ENCODE measurements around the gene PPFIBP1.
"Not testable (repeated sequence)": the region's sequence is repeated elsewhere in the genome, so short reads cannot be mapped to it uniquely, and the experiment has no call there.

The PPFIBP1 gene

GRCh38 chr12:27591698-27592097 lies 67.7 kb downstream of the PPFIBP1 start:
- not testable (repeated sequence) for H3K27me3 Mint-ChIP-seq; H3K4me3 Mint-ChIP-seq; ATAC-seq (replicated peaks); DNase-seq; H3K27ac Mint-ChIP-seq; H3K9me3 Mint-ChIP-seq
- Mint-ChIP-seq H3K4me1 (peaks cover 15 to 35% of the 10 kb centered on the region in 2 donors), H3K36me3 (peaks cover 13 to 19% of the 10 kb centered on the region in 2 donors)

GRCh38 chr12:27592548-27592947 lies 68.5 kb downstream of the PPFIBP1 start:
- DNase-seq = no peak
- ATAC-seq (replicated peaks) = no peak
- Mint-ChIP-seq H3K36me3 (peaks cover 17 to 21% of the 10 kb centered on the region in 2 donors), H3K4me3 (no peak overlapping the region), H3K27ac (no peak overlapping the region), H3K27me3 (no peaks in the 10 kb centered on the region), H3K9me3 (no peaks in the 10 kb centered on the region), H3K4me1 (peaks cover 17 to 36% of the 10 kb centered on the region in 2 donors)

DNA sequence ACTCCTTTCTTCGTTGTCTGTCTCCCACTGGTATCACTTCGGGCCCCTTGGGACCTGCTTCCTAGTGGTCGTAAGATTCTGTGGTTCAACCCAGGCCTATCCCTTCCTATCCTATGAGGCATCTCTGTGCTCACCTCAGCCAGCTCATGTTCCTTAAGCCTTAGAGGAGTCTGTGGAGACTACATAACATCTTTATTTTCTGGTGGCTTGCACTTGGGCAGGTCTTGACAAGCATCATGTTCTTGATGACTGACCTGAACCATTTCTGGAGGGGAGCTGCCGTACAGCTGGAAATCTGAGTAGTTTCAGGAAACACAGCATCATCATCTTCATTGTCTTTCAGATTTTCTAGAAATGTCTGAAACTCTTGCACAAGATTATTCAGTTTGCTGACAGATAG lies 69.3 kb downstream of the PPFIBP1 start:
- peaks cover 12 to 28% of the 10 kb centered on the region in 2 donors for H3K4me1 Mint-ChIP-seq
- peaks cover 20 to 25% of the 10 kb centered on the region in 2 donors for H3K36me3 Mint-ChIP-seq
- H3K27me3 Mint-ChIP-seq = no peaks in the 10 kb centered on the region
- no peak overlapping the region for H3K4me3 Mint-ChIP-seq
- ATAC-seq (replicated peaks) (no peak), DNase-seq (no peak)
- H3K27ac Mint-ChIP-seq = no peak overlapping the region
- H3K9me3 Mint-ChIP-seq = peaks cover 0 to 3% of the 10 kb centered on the region in 2 donors

DNA sequence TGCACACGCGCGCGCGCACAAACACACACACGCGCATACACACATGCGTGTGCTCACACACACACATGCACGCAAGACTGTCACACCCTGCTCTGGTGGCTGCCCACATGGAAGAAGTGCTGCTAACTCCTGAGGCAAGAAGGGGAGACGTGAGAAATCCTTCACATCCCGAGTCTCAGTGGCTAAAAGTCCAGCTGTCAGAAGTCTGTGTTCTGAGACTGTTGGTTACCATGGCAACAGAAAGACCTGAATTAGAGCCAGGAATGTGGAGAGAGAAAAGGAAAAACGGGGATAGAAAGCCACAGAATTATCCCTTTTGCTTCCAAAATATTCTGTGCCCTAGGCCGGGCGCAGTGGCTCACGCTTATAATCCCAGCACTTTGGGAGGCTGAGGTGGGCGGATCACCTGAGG lies 71.2 kb downstream of the PPFIBP1 start:
- H3K27ac Mint-ChIP-seq = no peak overlapping the region
- H3K36me3 Mint-ChIP-seq = peaks cover 24 to 29% of the 10 kb centered on the region in 2 donors
- no peak for ATAC-seq (replicated peaks)
- peaks cover 0 to 4% of the 10 kb centered on the region in 2 donors for H3K9me3 Mint-ChIP-seq
- H3K4me1 Mint-ChIP-seq = peaks cover 12 to 28% of the 10 kb centered on the region in 2 donors
- H3K27me3 Mint-ChIP-seq = no peaks in the 10 kb centered on the region
- DNase-seq = no peak
- no peak overlapping the region for H3K4me3 Mint-ChIP-seq

GRCh38 chr12:27598866-27599265 lies 74.9 kb downstream of the PPFIBP1 start:
- Mint-ChIP-seq H3K4me1 (peaks cover 7 to 21% of the 10 kb centered on the region in 2 donors), H3K36me3 (peaks cover 17 to 21% of the 10 kb centered on the region in 2 donors)
- not testable (repeated sequence) for H3K4me3 Mint-ChIP-seq; H3K9me3 Mint-ChIP-seq; H3K27ac Mint-ChIP-seq; DNase-seq; H3K27me3 Mint-ChIP-seq; ATAC-seq (replicated peaks)

DNA sequence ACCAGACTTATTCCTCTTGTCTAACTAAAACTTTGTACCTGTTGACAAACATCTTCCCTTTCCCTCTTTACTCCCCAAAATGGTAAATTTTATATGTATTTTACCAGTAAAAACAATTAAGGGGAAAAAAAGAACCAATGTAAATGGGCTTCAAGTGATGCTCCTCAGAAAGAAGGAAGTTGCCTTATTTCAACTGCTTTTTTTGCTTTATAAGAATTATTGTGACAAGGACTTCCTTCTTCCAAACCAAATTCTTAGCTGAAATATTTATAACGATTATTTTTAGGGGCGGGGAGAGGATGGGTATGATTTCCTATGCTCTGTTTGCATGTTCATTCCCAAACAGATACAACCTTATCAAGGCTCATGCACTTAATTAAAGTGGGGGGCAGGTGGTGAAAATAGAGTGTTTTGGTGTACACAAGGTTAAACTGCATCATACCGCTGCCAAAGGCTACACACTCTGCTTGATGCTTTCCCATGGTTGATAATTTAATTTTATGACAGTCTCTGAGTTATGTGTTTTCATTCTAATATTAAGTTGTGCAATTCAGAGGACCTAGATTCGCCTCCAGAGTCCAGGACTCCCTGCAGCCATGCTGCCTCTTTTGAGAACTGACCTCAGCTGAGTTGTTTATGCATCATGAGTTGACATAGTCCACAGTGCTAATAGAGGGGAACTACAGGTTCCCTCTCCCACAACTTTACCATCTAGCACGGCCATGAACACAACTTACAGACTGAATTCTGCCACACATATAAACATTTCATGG lies 77.2 kb downstream of the PPFIBP1 start:
- Mint-ChIP-seq H3K27ac (peak overlapping the region; percentile 72), H3K36me3 (peaks cover 22 to 24% of the 10 kb centered on the region in 2 donors), H3K4me1 (peaks cover 4 to 21% of the 10 kb centered on the region in 2 donors)
- not testable (repeated sequence) for DNase-seq; ATAC-seq (replicated peaks); H3K9me3 Mint-ChIP-seq; H3K27me3 Mint-ChIP-seq; H3K4me3 Mint-ChIP-seq

DNA sequence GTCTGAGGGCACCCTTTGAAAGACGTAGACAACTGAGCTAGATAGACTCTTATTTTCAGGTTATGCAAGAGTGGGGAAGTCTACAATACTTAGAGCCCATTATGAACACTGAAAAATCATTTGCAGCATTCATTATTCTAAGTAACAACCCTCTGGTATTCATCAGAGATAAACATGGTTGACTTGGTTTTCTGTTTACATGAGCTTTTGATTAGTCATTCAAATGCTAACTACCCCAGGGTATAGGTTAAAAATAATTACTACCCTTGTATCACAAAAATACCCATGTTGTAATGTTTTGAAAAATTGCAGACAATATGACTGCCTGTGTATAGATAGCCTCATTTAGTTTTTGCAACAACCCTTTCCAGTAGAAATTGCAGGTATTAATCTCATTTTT lies 78.5 kb downstream of the PPFIBP1 start:
- H3K4me3 Mint-ChIP-seq = no peak overlapping the region
- peaks cover 17 to 18% of the 10 kb centered on the region in 2 donors for H3K36me3 Mint-ChIP-seq
- H3K4me1 Mint-ChIP-seq = peaks cover 5 to 22% of the 10 kb centered on the region in 2 donors
- ATAC-seq (replicated peaks) (no peak), DNase-seq (no peak)
- no peak overlapping the region for H3K27ac Mint-ChIP-seq
- no peaks in the 10 kb centered on the region for H3K27me3 Mint-ChIP-seq
- peaks cover 4 to 9% of the 10 kb centered on the region in 2 donors for H3K9me3 Mint-ChIP-seq

- no peak overlapping the region for H3K4me3 Mint-ChIP-seq
- H3K27me3 Mint-ChIP-seq = no peaks in the 10 kb centered on the region
- DNase-seq = no peak
- peaks cover 16% of the 10 kb centered on the region in 2 donors for H3K36me3 Mint-ChIP-seq
- ATAC-seq (replicated peaks) = no peak
- H3K9me3 Mint-ChIP-seq = peaks cover 4 to 8% of the 10 kb centered on the region in 2 donors
- no peak overlapping the region for H3K27ac Mint-ChIP-seq
- H3K4me1 Mint-ChIP-seq = peaks cover 8 to 26% of the 10 kb centered on the region in 2 donors
Observed at GRCh38 chr12:27604431-27604830, 80.4 kb downstream of the PPFIBP1 start.

DNA sequence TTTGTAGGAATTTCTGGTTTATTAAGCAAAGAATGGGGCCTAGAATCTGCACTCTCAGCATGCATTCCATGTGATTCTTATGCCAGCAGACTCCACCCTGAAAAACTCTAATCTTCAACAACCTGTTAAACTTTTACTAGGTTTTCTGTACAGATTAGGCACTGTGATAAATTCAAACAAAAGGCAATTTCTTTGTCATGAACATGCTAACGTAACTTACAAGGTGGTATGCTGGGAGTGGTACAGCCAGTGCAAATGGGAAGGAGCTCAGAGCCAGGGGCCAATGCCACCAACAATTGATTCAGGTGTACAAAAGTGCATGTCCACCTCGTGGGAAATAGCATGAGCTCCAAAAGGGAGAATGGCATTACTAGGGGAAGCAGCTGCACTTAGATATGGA lies 83.0 kb downstream of the PPFIBP1 start:
- DNase-seq (no peak), ATAC-seq (replicated peaks) (no peak)
- Mint-ChIP-seq H3K4me3 (no peak overlapping the region), H3K9me3 (peaks cover 4 to 8% of the 10 kb centered on the region in 2 donors), H3K36me3 (peaks cover 18 to 21% of the 10 kb centered on the region in 2 donors), H3K27me3 (no peaks in the 10 kb centered on the region), H3K27ac (no peak overlapping the region), H3K4me1 (peaks cover 10 to 12% of the 10 kb centered on the region in 2 donors)

- no peak for ATAC-seq (replicated peaks)
- Mint-ChIP-seq H3K4me3 (no peak overlapping the region), H3K36me3 (peaks cover 18 to 21% of the 10 kb centered on the region in 2 donors), H3K27me3 (no peaks in the 10 kb centered on the region), H3K27ac (no peak overlapping the region), H3K9me3 (peaks cover 4 to 8% of the 10 kb centered on the region in 2 donors), H3K4me1 (peaks cover 10 to 12% of the 10 kb centered on the region in 2 donors)
- no peak for DNase-seq
Observed at GRCh38 chr12:27607591-27607990, 83.6 kb downstream of the PPFIBP1 start.

GRCh38 chr12:27608890-27609289 lies 84.9 kb downstream of the PPFIBP1 start:
- ATAC-seq (replicated peaks) (no peak), DNase-seq (no peak)
- no peak overlapping the region for H3K4me3 Mint-ChIP-seq
- no peaks in the 10 kb centered on the region for H3K27me3 Mint-ChIP-seq
- peaks cover 10 to 12% of the 10 kb centered on the region in 2 donors for H3K4me1 Mint-ChIP-seq
- peaks cover 4 to 7% of the 10 kb centered on the region in 2 donors for H3K9me3 Mint-ChIP-seq
- no peak overlapping the region for H3K27ac Mint-ChIP-seq
- peaks cover 18 to 21% of the 10 kb centered on the region in 2 donors for H3K36me3 Mint-ChIP-seq

DNA sequence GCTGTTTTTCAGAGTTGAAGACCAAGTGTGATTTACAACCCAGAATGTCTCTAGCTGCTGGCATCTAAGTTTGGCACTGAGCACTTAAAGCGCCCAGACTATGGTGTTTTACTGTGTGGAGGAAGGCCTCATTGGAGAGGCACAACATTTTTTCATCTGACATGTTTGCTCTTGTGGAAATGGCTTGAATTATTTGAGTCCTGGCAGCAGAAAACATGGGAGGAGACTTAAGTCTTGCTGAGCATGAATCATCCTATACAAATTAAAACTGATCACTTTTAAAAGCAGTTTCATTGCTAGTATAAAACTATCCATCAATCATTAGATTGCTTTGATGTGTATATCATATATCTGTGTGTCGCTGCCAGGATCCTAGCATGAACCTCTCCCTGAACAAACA lies 86.4 kb downstream of the PPFIBP1 start:
- Mint-ChIP-seq H3K36me3 (peaks cover 13 to 17% of the 10 kb centered on the region in 2 donors), H3K27me3 (no peaks in the 10 kb centered on the region), H3K9me3 (peaks cover 0 to 3% of the 10 kb centered on the region in 2 donors), H3K4me1 (peaks cover 10 to 12% of the 10 kb centered on the region in 2 donors), H3K27ac (no peak overlapping the region), H3K4me3 (no peak overlapping the region)
- DNase-seq = no peak
- ATAC-seq (replicated peaks) = no peak

- no peak for DNase-seq
- Mint-ChIP-seq H3K4me3 (no peak overlapping the region), H3K27me3 (no peaks in the 10 kb centered on the region), H3K4me1 (peaks cover 7 to 8% of the 10 kb centered on the region in 2 donors), H3K36me3 (peaks cover 11 to 18% of the 10 kb centered on the region in 2 donors), H3K27ac (no peak overlapping the region), H3K9me3 (peaks cover 0 to under 1% of the 10 kb centered on the region in 2 donors)
- no peak for ATAC-seq (replicated peaks)
Observed at GRCh38 chr12:27614386-27614785, 90.4 kb downstream of the PPFIBP1 start.

DNA sequence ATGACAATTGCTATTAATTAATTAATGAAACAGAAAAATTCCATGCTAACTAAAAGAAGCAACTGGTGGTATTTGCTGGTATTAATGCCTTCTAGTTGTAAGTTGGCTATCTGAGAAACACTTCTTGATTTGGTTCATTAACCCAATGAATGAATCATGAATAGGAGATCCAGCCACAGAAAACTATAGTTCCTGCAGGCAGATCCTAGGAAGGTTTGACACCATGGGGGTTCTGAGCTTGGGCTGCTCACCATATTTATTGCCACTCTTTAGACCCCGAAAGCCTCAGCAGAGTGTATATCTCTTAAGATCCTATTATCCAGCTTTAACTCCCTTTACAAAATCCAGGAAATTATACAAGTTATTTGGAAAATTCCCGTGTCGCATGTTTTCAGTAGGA lies 90.9 kb downstream of the PPFIBP1 start:
- Mint-ChIP-seq H3K27me3 (no peaks in the 10 kb centered on the region), H3K27ac (no peak overlapping the region), H3K9me3 (no peaks in the 10 kb centered on the region), H3K4me1 (peaks cover 9% of the 10 kb centered on the region in 2 donors), H3K4me3 (no peak overlapping the region), H3K36me3 (peaks cover 8 to 14% of the 10 kb centered on the region in 2 donors)
- ATAC-seq (replicated peaks) (no peak), DNase-seq (no peak)

DNA sequence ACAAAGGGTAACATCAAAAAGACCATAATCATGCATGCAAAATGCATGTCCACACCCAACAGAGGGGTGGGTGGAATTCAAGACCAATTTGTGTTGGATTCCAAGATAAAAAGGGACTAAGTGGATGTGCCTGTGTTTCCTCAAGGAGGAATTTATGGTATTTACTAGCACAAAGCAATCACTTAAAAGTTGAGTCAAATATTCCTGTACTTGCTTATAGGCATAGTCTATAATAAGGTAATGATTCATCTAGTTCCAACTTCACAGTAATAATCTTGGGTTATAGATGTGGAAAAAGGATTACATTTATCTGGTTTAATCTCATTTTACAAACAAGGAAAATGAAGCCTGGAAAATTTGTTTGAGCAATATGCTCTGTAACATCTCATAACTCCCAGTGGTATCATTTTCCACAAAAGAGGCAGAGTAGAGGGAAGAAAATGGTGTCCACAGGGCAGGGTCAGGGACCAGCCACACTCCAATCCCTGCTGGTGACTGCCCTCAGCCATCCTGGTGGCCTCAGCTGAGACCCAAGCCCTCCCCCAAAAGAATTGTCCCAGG lies 91.4 kb downstream of the PPFIBP1 start:
- ATAC-seq (replicated peaks) = no peak

More for the DNA sequence above, 91.4 kb downstream of the PPFIBP1 start:
- no peak overlapping the region for H3K27ac Mint-ChIP-seq
- no peak overlapping the region for H3K4me3 Mint-ChIP-seq
- no peaks in the 10 kb centered on the region for H3K9me3 Mint-ChIP-seq
- peaks cover 8 to 14% of the 10 kb centered on the region in 2 donors for H3K36me3 Mint-ChIP-seq
- no peaks in the 10 kb centered on the region for H3K27me3 Mint-ChIP-seq
- peaks cover 9% of the 10 kb centered on the region in 2 donors for H3K4me1 Mint-ChIP-seq
- DNase-seq = no peak
